ENCODE measurements around the gene SNX3.

- TF ChIP-seq CTCF (tag by site-specific recombination; IDR thresholded peaks at IDR 0.05) (no peak), ZNF785 (tag by site-specific recombination; IDR thresholded peaks at IDR 0.05) (no peak), ZNF280C (tag by site-specific recombination; IDR thresholded peaks at IDR 0.05) (no peak), PBX3 (CRISPR knock-in tag; IDR thresholded peaks at IDR 0.05) (no peak), ELK4 (IDR thresholded peaks at IDR 0.05; ENCODE audit: borderline replicate concordance, low read depth, low read length) (no peak), REST (tag by site-specific recombination; IDR thresholded peaks at IDR 0.05) (no peak), ZNF768 (tag by site-specific recombination; IDR thresholded peaks at IDR 0.05) (no peak), ZNF202 (tag by site-specific recombination; IDR thresholded peaks at IDR 0.05; ENCODE audit: borderline replicate concordance) (no peak), YY1 (tag by site-specific recombination; IDR thresholded peaks at IDR 0.05) (no peak), ZNF362 (tag by site-specific recombination; IDR thresholded peaks at IDR 0.05) (no peak), TRIM28 (IDR thresholded peaks at IDR 0.05; ENCODE audit: borderline replicate concordance, low read length) (no peak), ZNF274 (IDR thresholded peaks at IDR 0.05; ENCODE audit: low read length) (no peak), ZNF274 (tag by site-specific recombination; IDR thresholded peaks at IDR 0.05; ENCODE audit: borderline replicate concordance) (no peak)
These were observed 85.7 kb downstream of the SNX3 start for GRCh38 chr6:108175176-108175591.

All from HEK293 (cell line).